SU-DHL-6 (cell line): ENCODE results near the gene ASAP2.

Experiments used
- H2AFZ ChIP-seq: fragments of 200-600 bp; sonication (generic); 2 replicates; pipeline ENCODE4 v1.6.1; 2014; ENCODE audit warnings: low read depth, mild to moderate bottlenecking, moderate library complexity, mixed read lengths, antibody characterized with exemption, low read length; ENCODE audit not compliant: severe bottlenecking
- H3F3A ChIP-seq: fragments of 200-600 bp; shearing (Covaris generic); 2 replicates; pipeline ENCODE4 v1.6.0; 2016; ENCODE audit warnings: antibody characterized with exemption, mild to moderate bottlenecking; ENCODE audit not compliant: insufficient read depth
- H3K27ac ChIP-seq: fragments of 200-600 bp; sonication (generic); 2 replicates; pipeline ENCODE4 v1.5.1; 2016; ENCODE audit warnings: low read depth, mild to moderate bottlenecking, low read length, moderate library complexity, mixed read lengths
- H3K27me3 ChIP-seq: fragments of 200-600 bp; sonication (generic), shearing (Covaris generic); 2 replicates; pipeline ENCODE4 v1.6.0; 2014; ENCODE audit warnings: mild to moderate bottlenecking, low read length
- H3K36me3 ChIP-seq: fragments of 200-600 bp; sonication (generic); 2 replicates; pipeline ENCODE4 v1.6.1; 2014; ENCODE audit warnings: mild to moderate bottlenecking, low read length, mixed read lengths
- H3K4me2 ChIP-seq: fragments of 300-600, 200-600 bp; shearing (Covaris generic), sonication (generic); 2 replicates; pipeline ENCODE4 v1.6.0; 2014; ENCODE audit warnings: low read length, low read depth, mild to moderate bottlenecking; ENCODE audit not compliant: poor library complexity, severe bottlenecking
- H3K4me3 ChIP-seq: fragments of 200-600 bp; sonication (generic); 2 replicates; pipeline ENCODE4 v1.5.1; 2014; ENCODE audit warnings: antibody characterized with exemption, low read length, mild to moderate bottlenecking, mixed read lengths; ENCODE audit not compliant: insufficient read depth, poor library complexity, severe bottlenecking
- H3K79me2 ChIP-seq: fragments of 200-600 bp; sonication (generic); 2 replicates; pipeline ENCODE4 v1.6.1; 2014; ENCODE audit warnings: mild to moderate bottlenecking, low read length, moderate library complexity; ENCODE audit not compliant: insufficient read depth
- H3K9ac ChIP-seq: fragments of 200-600 bp; sonication (generic); 2 replicates; pipeline ENCODE4 v1.7.0; 2014; ENCODE audit warnings: mild to moderate bottlenecking, low read length
- H3K9me2 ChIP-seq: fragments of 200-600 bp; sonication (generic); replicated peaks from 2 replicates; pipeline ENCODE4 v1.6.1; 2014; ENCODE audit warnings: low read length; ENCODE audit not compliant: insufficient read depth
- H3K9me3 ChIP-seq: fragments of 200-600 bp; sonication (generic); 2 replicates; pipeline ENCODE4 v1.6.1; 2014; ENCODE audit warnings: low read length, mixed read lengths; ENCODE audit not compliant: insufficient read depth
- H4K20me1 ChIP-seq: fragments of 200-600 bp; sonication (generic); 2 replicates; pipeline ENCODE4 v1.6.1; 2014; ENCODE audit warnings: low read depth, mild to moderate bottlenecking, antibody characterized with exemption, low read length, moderate library complexity, mixed read lengths
- CTCF ChIP-seq: fragments of 200-600 bp; sonication (generic); IDR thresholded peaks from one replicate; pipeline ENCODE4 v1.5.1; 2017; ENCODE audit warnings: antibody characterized with exemption, mild to moderate bottlenecking, low read length, moderate library complexity; ENCODE audit not compliant: insufficient read depth, poor library complexity, severe bottlenecking
- EZH2phosphoT487 ChIP-seq: fragments of 200-600 bp; sonication (generic), shearing (Covaris generic); conservative IDR thresholded peaks from 2 replicates; pipeline ENCODE4 v1.6.1; 2018; ENCODE audit warnings: mild to moderate bottlenecking, antibody characterized with exemption, low read length, moderate library complexity, mixed read lengths

The ASAP2 gene

GRCh38 chr2:9440058-9440727, 233.6 kb downstream of the ASAP2 start:
- Histone ChIP-seq H3K4me3 (no peak overlapping the region), H2AFZ (no peak overlapping the region), H4K20me1 (no peaks in the 10 kb centered on the region), H3K9ac (no peak overlapping the region), H3K9me3 (no peaks in the 10 kb centered on the region), H3K79me2 (no peaks in the 10 kb centered on the region), H3F3A (no peaks in the 10 kb centered on the region), H3K27ac (no peak overlapping the region), H3K9me2 (no peaks in the 10 kb centered on the region), H3K36me3 (peaks cover 44% of the 10 kb centered on the region; the same call in 1 of the 2 replicates), H3K4me2 (no peak overlapping the region), H3K27me3 (no peaks in the 10 kb centered on the region)
- no peak for TF ChIP-seq CTCF
- TF ChIP-seq EZH2phosphoT487: no peak

- H3K9me2 ChIP-seq: no peaks in the 10 kb centered on the region
- no peaks in the 10 kb centered on the region for H3K27me3 ChIP-seq
- no peak overlapping the region for H2AFZ ChIP-seq
- TF ChIP-seq CTCF: no peak
- TF ChIP-seq EZH2phosphoT487: no peak
- no peaks in the 10 kb centered on the region for H3K9me3 ChIP-seq
- H3K4me3 ChIP-seq: no peak overlapping the region
- no peak overlapping the region for H3K9ac ChIP-seq
- H3F3A ChIP-seq: no peaks in the 10 kb centered on the region
- H4K20me1 ChIP-seq: no peaks in the 10 kb centered on the region
- H3K79me2 ChIP-seq: no peaks in the 10 kb centered on the region
- H3K4me2 ChIP-seq: no peak overlapping the region
- peaks cover 47% of the 10 kb centered on the region; the same call in 1 of the 2 replicates for H3K36me3 ChIP-seq
- H3K27ac ChIP-seq: no peak overlapping the region
Observed at GRCh38 chr2:9441556-9441955, 234.9 kb downstream of the ASAP2 start.

- no peaks in the 10 kb centered on the region for H3F3A ChIP-seq
- no peaks in the 10 kb centered on the region for H3K9me2 ChIP-seq
- no peak overlapping the region for H2AFZ ChIP-seq
- H3K4me2 ChIP-seq: no peak overlapping the region
- no peaks in the 10 kb centered on the region for H4K20me1 ChIP-seq
- no peak overlapping the region for H3K27ac ChIP-seq
- TF ChIP-seq CTCF: no peak
- no peak for TF ChIP-seq EZH2phosphoT487
- peaks cover 37% of the 10 kb centered on the region; the same call in 1 of the 2 replicates for H3K36me3 ChIP-seq
- no peak overlapping the region for H3K9ac ChIP-seq
- no peaks in the 10 kb centered on the region for H3K79me2 ChIP-seq
- no peaks in the 10 kb centered on the region for H3K27me3 ChIP-seq
- H3K4me3 ChIP-seq: no peak overlapping the region
- no peaks in the 10 kb centered on the region for H3K9me3 ChIP-seq
Observed at GRCh38 chr2:9443526-9443925, 236.9 kb downstream of the ASAP2 start.
